Peyer's patch (tissue), 4 donors: Measurements from ENCODE around the gene NQO2. TPM values are rescaled to one million over a fixed set of nuclear protein-coding genes. Genes with fewer than 3 reads are reported as not detected.
A peak's percentile ranks its signal among the peaks of the same experiment; 100 is the strongest.

Experiments used
- DNase-seq, 3 donors: peaks; one replicate each; pipeline ENCODE4 v3.0.0-alpha.2; 2017 to 2019
- H3K27ac ChIP-seq, 4 donors: fragments of 200-600 bp; sonication (generic); one replicate each; pipeline ENCODE4 v1.5.1; 2016 to 2019
- H3K27me3 ChIP-seq, 2 donors: fragments of 200-600 bp; sonication (generic); one replicate each; pipeline ENCODE4 v1.5.1; 2019
- H3K36me3 ChIP-seq, 3 donors: fragments of 200-600 bp; sonication (generic); one replicate each; pipeline ENCODE4 v1.5.1; 2016 to 2019
- H3K4me1 ChIP-seq, 4 donors: fragments of 200-600 bp; sonication (generic); one replicate each; pipeline ENCODE4 v1.5.1; 2016 to 2019
- H3K4me3 ChIP-seq, 4 donors: fragments of 200-600 bp; sonication (generic); 1 replicate in 3 of 4; 2 replicates in 1 of 4; pipeline ENCODE4 v1.5.1; 2016 to 2019; ENCODE audit warnings: mild to moderate bottlenecking in 1 of 4
- H3K9me3 ChIP-seq, 4 donors: fragments of 200-600 bp; sonication (generic); one replicate each; pipeline ENCODE4 v1.5.1; 2016 to 2019; ENCODE audit warnings: mild to moderate bottlenecking in 1 of 4
- CTCF ChIP-seq, 6 experiments: fragments of 450-650 bp in 4 of 6; fragments of 200-600 bp in 2 of 6; sonication (generic) in 1 of 6; IDR thresholded peaks; one replicate each; pipeline ENCODE4 v1.5.1; 2017 to 2019; ENCODE audit warnings: antibody characterized with exemption in 6 of 6, mild to moderate bottlenecking in 3 of 6, moderate library complexity in 1 of 6
- POLR2A ChIP-seq, 2 donors: fragments of 450-650 bp; IDR thresholded peaks; one replicate each; pipeline ENCODE4 v1.5.1; 2017; ENCODE audit warnings: antibody characterized with exemption in 2 of 2, mild to moderate bottlenecking in 2 of 2, moderate library complexity in 2 of 2
- total RNA-seq, 4 donors: library from RNA; depleted of rRNA; stranded (reverse); fragments of >200 nt; gene quantifications; one replicate each; pipeline ENCODE4 v1.1.0, GENCODE V29; 2016

The NQO2 gene
- total RNA-seq, 4 donors from 2014 or later = 22.1 to 60.8 (median 29.3) TPM

- Histone ChIP-seq H3K4me1 (peaks cover 0 to 69% (median 1%) of the 10 kb centered on the region in 4 donors), H3K9me3 (no peaks in the 10 kb centered on the region), H3K27ac (peak overlapping the region in 1 of 4 donors; percentile 28), H3K36me3 (peaks cover 0 to 47% (median 0%) of the 10 kb centered on the region in 3 donors), H3K4me3 (no peak overlapping the region), H3K27me3 (no peaks in the 10 kb centered on the region)
- DNase-seq = no peak
- TF ChIP-seq CTCF (IDR thresholded peaks at IDR 0.05) (no peak), POLR2A (IDR thresholded peaks at IDR 0.05) (no peak)
These were observed 42.6 kb upstream of the NQO2 start for GRCh38 chr6:2956930-2957685.

- Histone ChIP-seq H3K27ac (peak overlapping the region in 1 of 4 donors; percentile 28), H3K4me3 (no peak overlapping the region), H3K36me3 (peaks cover 0 to 47% (median 0%) of the 10 kb centered on the region in 3 donors), H3K9me3 (no peaks in the 10 kb centered on the region), H3K4me1 (peaks cover 0 to 71% (median 1%) of the 10 kb centered on the region in 4 donors), H3K27me3 (no peaks in the 10 kb centered on the region)
- TF ChIP-seq POLR2A (IDR thresholded peaks at IDR 0.05) (no peak), CTCF (IDR thresholded peaks at IDR 0.05) (no peak)
- DNase-seq = peak in 1 of 3 donors; percentile 8
These were observed 41.9 kb upstream of the NQO2 start for GRCh38 chr6:2957696-2958330.

- no peak for DNase-seq
- peaks cover 0 to 71% (median 1%) of the 10 kb centered on the region in 4 donors for H3K4me1 ChIP-seq
- no peak overlapping the region for H3K4me3 ChIP-seq
- no peaks in the 10 kb centered on the region for H3K9me3 ChIP-seq
- no peaks in the 10 kb centered on the region for H3K27me3 ChIP-seq
- TF ChIP-seq CTCF (IDR thresholded peaks at IDR 0.05) = no peak
- no peak for TF ChIP-seq POLR2A (IDR thresholded peaks at IDR 0.05)
- H3K27ac ChIP-seq = peak overlapping the region in 1 of 4 donors; percentile 28
- peaks cover 0 to 47% (median 0%) of the 10 kb centered on the region in 3 donors for H3K36me3 ChIP-seq
These were observed 41.4 kb upstream of the NQO2 start for GRCh38 chr6:2958331-2958711.

- DNase-seq = no peak
- Histone ChIP-seq H3K4me1 (peaks cover 0 to 72% (median 1%) of the 10 kb centered on the region in 4 donors), H3K4me3 (no peak overlapping the region), H3K27me3 (no peaks in the 10 kb centered on the region), H3K9me3 (no peaks in the 10 kb centered on the region), H3K27ac (no peak overlapping the region), H3K36me3 (peaks cover 0 to 47% (median 0%) of the 10 kb centered on the region in 3 donors)
- TF ChIP-seq CTCF (IDR thresholded peaks at IDR 0.05) (no peak), POLR2A (IDR thresholded peaks at IDR 0.05) (no peak)
These were observed 40.9 kb upstream of the NQO2 start for GRCh38 chr6:2958776-2959175.

- Histone ChIP-seq H3K4me1 (peaks cover 0 to 80% (median 1%) of the 10 kb centered on the region in 4 donors), H3K27ac (peak overlapping the region in 2 of 4 donors; percentile 2 to 63), H3K9me3 (no peaks in the 10 kb centered on the region), H3K4me3 (no peak overlapping the region), H3K36me3 (peaks cover 0 to 36% (median 0%) of the 10 kb centered on the region in 3 donors), H3K27me3 (no peaks in the 10 kb centered on the region)
- DNase-seq = no peak
- TF ChIP-seq POLR2A (IDR thresholded peaks at IDR 0.05) = no peak
These were observed 39.6 kb upstream of the NQO2 start for GRCh38 chr6:2959909-2960719.
